GM19438 (cell line): ENCODE data around the gene FITM2.
"Not testable (repeated sequence)": the region's sequence is repeated elsewhere in the genome, so short reads cannot be mapped to it uniquely, and the experiment has no call there.

Source experiments
- ATAC-seq: cut with Tn5 transposase; IDR thresholded peaks from one replicate; pipeline ENCODE4 v1.9.1; 2021; ENCODE audit warnings: low read depth; ENCODE audit not compliant: unreplicated experiment

Gene FITM2

GRCh38 chr20:44334709-44335108, 23.7 kb upstream of the FITM2 start:
- ATAC-seq = no peak

- ATAC-seq = no peak
Observed at GRCh38 chr20:44334306-44334705, 23.3 kb upstream of the FITM2 start.

- ATAC-seq = no peak
Observed at GRCh38 chr20:44331201-44331600, 20.2 kb upstream of the FITM2 start.

DNA sequence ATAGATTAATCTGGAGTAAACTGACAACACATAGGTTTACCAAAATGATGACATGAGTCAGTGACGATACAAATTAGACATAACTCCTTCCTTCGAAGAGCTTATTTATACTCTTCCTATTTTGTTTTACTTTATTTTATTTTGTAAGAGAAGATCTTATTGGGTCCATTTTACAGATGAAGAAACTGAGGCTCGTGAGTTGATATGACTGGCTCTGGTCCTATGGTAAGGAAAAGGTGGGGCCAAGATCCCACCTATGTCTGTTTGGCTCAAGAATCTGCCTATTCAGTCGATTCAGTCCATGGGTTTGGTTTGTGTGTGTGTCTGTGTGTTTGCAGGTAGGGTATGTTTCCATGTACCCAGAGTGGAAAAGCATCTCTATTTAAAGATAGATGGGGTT, 17.4 kb upstream of the FITM2 start:
- no peak for ATAC-seq

- not testable (repeated sequence) for ATAC-seq
Observed at GRCh38 chr20:44327748-44328147, 16.7 kb upstream of the FITM2 start.

- ATAC-seq = no peak
Observed at GRCh38 chr20:44326391-44327159, 15.6 kb upstream of the FITM2 start.

DNA sequence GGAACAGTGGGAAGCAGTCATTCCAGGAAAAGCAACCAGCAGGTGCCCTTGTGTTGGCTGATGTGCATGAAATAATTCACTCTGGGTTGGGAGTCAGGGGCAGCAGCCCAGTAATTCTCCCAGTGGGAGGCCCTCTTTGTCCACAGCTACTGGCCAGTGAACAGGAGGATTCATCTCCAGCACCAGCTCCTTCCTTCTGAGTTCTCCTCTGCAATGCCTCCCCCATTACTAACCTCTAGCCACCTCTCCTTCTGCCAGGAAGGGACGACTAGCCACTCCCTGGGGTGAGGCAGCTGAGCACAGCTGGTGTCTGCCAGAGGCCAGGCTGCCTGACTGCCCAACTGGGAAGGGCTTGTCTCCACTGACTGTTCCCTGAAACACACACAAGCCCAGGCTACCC, 13.3 kb upstream of the FITM2 start:
- no peak for ATAC-seq

DNA sequence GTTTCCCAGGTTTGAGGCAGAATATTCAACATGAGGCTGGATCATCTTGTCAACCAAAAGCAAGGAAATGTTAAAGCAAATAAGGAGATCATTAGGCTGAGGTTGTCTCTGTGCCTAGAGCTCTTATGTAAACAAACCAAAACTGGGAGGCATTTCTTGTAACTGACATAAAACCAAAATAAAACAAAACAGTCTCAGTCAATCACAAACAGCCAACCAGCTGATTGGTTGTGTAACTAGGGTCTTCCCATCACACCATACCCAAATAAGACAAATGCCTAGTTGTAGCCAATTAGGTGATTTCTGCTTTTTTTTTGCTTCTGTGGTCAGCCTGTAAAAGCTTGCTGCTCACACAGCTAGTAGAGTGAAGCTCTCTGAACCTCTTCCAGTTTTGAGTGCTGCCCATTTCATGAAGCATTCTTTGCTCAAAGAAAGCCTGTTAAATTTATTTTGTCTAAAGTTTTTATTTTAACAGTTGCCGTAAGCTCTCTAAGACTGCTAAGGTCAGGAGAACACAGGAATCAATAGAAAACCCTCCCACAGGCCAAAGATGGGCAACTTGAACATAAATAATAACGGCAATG, 8.9 kb upstream of the FITM2 start:
- no peak for ATAC-seq

DNA sequence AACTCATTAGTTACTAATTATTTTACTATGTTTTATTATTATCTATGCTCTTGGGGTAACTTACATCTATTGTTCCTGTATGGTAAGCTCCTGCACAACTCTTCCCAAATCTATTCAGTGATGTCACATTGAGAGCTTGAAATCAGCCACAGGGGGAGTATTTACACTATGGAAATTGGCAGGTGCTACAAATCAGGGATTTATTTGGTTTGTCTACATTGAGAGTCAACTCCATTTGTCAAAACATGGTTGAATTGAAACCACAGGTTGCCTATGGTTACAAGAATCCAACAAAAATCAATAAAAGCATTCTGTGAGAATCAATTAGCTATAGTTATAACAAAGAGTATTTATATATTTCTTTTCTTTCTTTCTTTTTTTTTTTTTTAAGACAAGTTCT, 3.9 kb upstream of the FITM2 start:
- no peak for ATAC-seq

GRCh38 chr20:44309763-44310663, 989 bp downstream of the FITM2 start:
- ATAC-seq = no peak

- ATAC-seq = no peak
Observed at GRCh38 chr20:44306927-44307326, 4.1 kb downstream of the FITM2 start.

DNA sequence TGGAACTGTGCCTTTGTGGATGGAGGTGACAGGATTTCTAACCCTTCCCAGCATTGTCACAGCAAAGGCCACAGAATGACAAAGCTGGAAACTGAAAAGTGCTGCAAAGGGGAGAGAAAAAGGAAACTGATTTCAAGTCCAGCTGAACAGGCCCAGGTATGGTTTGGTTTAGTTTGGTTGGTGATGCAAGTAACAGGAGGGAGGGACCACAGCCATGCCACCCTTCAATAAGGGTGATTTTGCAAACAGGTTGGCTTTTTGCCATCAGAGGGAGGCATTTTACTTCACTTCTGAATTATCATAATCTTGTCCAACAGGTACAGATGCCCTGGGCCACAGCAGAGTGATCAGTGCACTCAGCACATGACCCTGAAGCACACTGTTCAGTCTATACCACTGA, 6.6 kb downstream of the FITM2 start:
- no peak for ATAC-seq

DNA sequence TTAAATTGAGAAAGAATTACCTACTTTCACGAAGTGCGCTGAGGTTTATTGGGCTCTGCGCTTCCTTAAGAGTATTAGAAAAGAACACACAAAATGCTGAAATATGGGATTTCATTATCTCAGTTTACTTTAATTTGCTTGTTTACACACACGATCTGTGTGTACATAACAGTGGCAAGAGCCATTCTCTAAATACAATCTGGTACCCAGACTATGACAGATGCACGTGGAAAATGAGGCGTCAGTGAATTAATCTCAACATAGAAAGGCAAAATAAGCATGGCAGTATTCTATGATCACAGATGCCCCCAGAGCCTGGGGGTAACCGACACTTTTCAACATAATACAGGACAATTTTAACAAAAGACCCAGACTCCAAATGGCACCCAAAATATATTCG, 8.3 kb downstream of the FITM2 start:
- ATAC-seq = no peak

DNA sequence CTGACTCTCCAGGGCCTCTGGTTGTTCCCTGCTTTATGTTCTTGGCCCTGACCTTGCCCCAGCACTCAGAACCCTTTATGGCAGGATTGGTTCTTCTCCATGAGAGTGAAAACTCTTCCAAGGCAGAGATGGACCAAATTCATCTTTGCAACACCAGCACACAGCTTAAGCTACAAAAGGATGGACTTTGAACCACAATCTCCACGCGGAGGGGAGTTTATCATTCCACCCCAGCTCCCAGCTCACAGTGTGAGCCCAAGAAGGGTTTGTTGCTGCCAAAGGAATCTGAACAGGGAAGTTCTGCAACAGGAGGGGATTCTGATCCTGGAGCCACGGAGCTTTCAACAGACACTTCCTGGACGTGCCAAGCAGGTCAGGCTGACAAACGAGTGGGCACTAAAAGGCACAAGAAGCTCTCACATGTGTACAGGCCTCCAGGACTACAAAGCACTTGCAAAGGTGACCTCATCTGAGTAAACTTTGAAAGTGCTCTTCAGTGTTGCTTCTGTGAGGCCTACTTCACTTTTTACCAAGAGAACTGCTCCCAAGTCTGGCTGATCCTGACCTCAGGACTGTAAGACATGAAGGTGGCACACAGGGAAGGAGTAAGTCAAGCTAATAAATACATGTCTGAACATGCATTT, 8.9 kb downstream of the FITM2 start:
- no peak for ATAC-seq

DNA sequence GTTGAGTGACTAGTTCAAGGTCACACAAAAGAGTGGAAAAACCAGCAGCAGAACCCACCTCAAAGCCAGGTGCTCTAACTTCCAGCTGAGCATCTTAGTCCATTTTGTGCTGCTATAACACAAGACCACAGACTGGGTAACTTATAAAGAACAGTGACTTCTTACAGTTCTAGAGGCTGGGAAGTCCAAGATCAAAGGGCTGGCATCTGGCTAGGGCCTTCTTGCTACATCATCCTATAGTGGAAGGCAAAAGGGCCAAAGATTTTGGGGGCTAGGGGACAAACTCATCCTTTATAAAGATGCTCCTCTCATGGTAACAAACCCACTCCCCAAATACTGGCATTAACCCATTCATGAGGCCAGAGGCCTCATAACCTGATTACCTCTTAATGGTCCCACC, 9.7 kb downstream of the FITM2 start:
- no peak for ATAC-seq

GRCh38 chr20:44299011-44299535, 11.9 kb downstream of the FITM2 start:
- ATAC-seq = not testable (repeated sequence)

GRCh38 chr20:44297721-44298120, 13.3 kb downstream of the FITM2 start:
- ATAC-seq = no peak

GRCh38 chr20:44296011-44296410, 15.0 kb downstream of the FITM2 start:
- ATAC-seq = no peak

DNA sequence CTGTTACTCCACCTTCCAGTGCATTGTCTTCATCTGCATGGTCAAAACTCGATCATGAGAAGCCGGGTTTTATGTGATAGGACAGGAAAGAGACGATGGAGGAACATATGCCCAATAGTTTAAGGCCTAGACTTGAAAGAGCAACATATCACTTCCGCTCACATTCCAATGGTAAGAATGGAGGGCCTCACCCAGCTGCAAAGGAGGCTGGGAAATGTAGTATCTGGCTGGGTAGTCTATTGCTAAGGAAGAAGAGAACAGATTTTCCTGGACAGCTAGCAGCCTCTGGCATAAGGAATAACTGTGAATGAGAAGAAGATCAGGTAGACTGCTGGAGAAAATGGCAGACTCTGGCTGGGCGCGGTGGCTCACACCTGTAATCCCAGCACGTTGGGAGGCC, 19.2 kb downstream of the FITM2 start:
- no peak for ATAC-seq

DNA sequence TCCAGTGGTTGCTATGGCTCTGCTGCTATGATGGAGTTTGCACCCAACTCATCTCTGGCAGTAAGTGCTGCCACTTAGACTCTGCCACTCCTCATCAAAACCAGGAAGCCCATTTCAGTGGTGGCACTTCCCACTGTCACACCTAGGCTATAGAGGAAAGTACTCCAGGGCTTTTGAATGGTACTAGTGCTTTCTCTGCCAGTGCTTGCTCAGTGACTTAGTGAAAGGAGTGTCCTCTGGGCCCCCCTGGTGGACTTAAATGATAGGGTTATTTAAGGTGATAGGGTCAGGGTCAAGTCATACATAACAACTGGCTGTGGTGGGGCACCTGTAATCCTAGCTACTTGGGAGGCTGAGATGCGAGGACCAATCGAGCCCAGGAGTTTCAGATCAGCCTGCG, 22.8 kb downstream of the FITM2 start:
- ATAC-seq = no peak
